Measurements from ENCODE around the gene TBC1D22A.

Gene TBC1D22A

DNA sequence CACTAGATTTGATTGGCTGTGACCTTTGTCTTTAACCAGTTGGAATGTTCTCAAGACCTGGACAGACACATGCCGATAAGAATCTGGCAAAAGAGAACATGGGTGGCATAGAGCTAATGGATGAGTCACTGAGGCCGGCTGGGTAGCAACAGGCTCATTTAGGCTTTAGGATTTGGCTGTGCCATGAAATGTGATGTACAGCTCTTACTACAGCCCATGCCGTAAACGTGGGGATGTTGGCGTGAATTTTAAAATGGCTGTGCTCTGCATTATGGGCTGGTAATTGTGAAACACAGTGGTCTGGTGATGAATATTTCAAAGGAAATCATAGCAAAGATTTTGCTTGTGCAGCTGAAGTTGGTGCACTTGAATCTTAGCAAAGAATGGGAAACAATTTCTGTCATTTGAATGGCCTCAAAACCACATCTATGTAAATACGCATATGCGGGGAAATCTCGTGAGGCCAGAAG, 332.4 kb downstream of the TBC1D22A start:
- FAIRE-seq = no peak
- DNase-seq (ENCODE audit: insufficient read length, low spot score) = no peak
- no peak for TF ChIP-seq POLR2A (IDR thresholded peaks at IDR 0.05; ENCODE audit: low read depth, low read length)

DNA sequence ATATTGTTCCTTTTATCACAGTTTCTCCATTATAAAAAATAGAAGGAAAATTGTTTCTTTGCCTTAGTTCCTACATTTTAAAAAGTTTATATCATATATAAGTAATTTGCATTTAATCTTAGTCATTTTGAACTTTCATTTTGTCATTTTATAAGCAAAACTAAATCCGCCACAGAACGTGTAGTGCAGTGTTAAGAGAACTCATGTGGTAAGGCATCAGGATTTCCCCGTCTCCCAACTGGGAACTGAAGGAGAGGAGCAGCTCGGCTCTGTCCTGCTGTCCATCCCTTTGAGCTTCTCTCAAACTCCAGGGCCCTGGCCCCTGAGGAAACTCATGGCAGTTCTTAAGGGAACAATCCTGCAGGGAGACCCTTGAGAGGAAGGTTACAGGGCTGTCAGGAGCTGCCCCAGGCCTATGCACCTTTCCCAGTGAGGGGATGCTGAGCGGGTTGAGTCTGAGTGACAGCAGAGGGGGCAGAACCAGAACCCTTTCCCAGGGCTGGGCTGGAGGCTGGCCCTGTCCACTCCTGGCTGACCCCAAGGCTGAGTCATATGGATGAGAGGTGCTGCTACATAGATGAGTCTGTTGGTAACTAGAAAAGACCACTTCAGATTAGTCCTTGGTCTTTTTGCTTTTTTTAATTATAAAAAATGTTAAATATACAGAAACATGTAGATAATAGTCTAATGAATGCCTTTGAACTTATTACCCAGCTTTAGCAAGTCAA, 333.1 kb downstream of the TBC1D22A start:
- DNase-seq (ENCODE audit: insufficient read length, low spot score) (no peak), FAIRE-seq (no peak)
- no peak for TF ChIP-seq POLR2A (IDR thresholded peaks at IDR 0.05; ENCODE audit: low read depth, low read length)

DNA sequence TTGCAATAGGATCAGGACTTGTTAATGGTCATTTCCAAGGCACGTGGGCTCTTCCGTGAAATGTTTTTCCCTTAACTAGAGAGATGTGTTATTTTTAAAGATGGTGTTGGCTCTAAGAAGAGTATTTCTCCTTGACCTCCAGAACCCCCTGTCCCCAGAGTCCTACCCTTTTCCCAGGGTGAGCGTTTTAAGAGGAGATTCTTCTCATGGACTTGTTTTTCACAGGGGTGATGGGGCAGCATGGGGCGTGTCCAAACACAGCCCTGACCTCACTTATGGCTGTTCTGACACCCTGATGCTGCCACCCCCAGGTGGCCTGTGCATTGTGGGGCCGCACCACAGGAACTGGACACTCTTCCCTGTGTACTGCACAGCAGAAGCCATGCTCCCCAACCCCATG, 335.7 kb downstream of the TBC1D22A start:
- DNase-seq (ENCODE audit: insufficient read length, low spot score) (no peak), FAIRE-seq (no peak)
- TF ChIP-seq POLR2A (IDR thresholded peaks at IDR 0.05; ENCODE audit: low read depth, low read length) = no peak

DNA sequence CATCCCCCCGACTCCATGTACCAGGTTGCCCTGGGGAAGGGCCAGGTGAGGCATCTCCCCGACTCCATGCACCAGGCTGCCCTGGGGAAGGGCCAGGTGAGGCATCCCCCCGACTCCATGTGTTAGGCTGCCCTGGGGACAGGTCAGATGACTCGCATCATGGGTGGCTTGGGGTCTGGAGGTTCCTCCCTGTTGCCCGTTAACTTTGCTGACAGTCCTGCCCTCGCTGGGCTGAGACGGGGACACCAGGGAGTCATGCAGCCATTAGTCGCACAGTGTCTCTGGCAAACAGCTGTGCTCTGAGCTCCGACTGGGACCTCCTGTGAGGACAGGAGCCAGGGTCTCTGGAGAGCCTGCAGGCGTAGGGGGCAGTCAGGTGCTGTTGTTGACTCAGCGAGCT, 336.1 kb downstream of the TBC1D22A start:
- no peak for TF ChIP-seq POLR2A (IDR thresholded peaks at IDR 0.05; ENCODE audit: low read depth, low read length)
- FAIRE-seq (no peak), DNase-seq (ENCODE audit: insufficient read length, low spot score) (no peak)

GRCh38 chr22:47100019-47100418, 337.6 kb downstream of the TBC1D22A start:
- no peak for TF ChIP-seq POLR2A (IDR thresholded peaks at IDR 0.05; ENCODE audit: low read depth, low read length)
- DNase-seq (ENCODE audit: insufficient read length, low spot score) (no peak), FAIRE-seq (no peak)

DNA sequence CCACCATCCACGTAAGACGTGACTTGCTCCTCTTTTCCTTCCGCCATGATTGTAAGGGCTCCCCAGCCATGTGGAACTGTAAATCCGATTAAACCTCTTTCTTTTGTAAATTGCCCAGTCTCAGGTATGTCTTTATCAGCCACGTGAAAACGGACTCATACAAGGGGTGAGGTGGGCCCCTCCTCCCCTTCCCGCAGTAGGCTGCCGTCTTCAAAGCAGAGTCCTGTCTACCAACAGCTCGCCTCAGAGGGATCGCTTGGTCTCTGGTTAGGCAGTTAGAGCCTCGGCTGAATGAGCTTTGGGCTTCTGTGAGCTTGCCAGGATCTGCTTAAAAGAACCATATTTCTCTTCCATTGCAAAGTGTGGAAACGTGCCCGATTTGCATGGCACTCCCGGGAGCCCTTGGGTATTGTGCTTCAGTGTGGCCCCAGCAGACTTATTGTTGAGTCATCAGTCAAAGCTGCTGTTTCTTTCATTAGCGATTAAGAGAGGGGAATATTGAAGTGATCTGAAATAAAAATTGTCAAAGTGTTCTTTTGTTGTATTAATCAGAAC, 338.3 kb downstream of the TBC1D22A start:
- FAIRE-seq (no peak), DNase-seq (ENCODE audit: insufficient read length, low spot score) (no peak)
- no peak for TF ChIP-seq POLR2A (IDR thresholded peaks at IDR 0.05; ENCODE audit: low read depth, low read length)

- TF ChIP-seq POLR2A (IDR thresholded peaks at IDR 0.05; ENCODE audit: low read depth, low read length) = no peak
- FAIRE-seq (no peak), DNase-seq (ENCODE audit: insufficient read length, low spot score) (no peak)
Measured at GRCh38 chr22:47101321-47101885, 339.0 kb downstream of the TBC1D22A start.

DNA sequence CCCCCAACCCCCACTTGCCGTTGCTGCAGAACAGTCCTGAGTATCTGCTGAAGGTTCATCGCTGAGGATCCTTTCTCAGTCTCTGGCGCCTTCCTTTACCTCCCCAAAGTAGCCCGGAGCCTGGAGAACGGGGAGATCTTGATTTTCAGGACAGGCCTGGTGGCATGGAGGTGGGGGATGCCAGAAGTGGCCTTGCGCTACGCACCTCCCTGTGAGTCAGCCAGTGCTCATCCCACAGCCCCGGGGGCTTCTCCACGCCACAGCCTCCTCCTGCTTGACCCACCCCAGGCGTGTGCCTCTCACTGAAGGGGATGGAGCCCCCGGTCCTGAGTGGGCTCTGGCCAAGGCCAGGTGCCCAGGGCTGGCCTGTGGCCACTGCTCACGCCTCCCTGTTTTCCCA, 339.6 kb downstream of the TBC1D22A start:
- DNase-seq (ENCODE audit: insufficient read length, low spot score) (no peak), FAIRE-seq (no peak)
- no peak for TF ChIP-seq POLR2A (IDR thresholded peaks at IDR 0.05; ENCODE audit: low read depth, low read length)

DNA sequence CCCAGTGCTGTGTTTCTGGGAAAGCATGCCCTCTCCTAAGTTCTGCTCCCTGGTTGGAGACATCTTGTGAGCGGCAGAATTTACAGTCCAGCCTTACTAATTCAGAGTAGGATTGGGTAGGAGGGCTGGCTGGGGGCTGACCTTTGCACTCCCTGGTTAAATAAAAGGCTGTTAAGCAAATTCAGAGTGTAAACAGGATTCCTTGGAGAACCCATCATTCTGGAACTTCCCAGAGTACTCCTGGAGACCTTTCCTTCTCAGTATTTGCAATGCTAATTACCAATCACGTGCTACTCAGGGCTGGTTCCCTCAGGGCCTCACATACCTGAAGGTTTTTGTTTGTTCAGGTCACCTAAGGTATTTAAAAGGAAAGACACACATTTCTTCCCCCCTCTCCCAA, 340.2 kb downstream of the TBC1D22A start:
- TF ChIP-seq POLR2A (IDR thresholded peaks at IDR 0.05; ENCODE audit: low read depth, low read length) = no peak
- FAIRE-seq = no peak
- DNase-seq (ENCODE audit: insufficient read length, low spot score) = no peak

DNA sequence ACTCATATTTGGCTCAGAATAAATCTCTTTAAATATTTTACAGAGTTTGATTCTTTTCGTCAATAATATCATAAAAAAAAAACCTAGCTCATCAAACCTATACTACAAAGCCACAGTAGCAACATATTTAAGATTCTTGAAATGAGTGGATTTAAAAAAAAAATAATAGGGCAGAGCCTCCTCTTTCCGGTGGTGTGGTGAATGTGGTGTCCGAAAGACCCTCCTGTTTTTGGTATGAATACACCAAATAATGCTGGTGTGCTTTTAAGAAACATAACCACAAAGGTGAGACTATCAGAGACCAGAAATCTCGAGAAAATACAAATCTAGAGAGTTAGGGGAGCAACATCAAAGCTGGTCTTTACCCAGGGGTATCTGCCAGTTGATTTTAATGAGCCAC, 342.6 kb downstream of the TBC1D22A start:
- no peak for DNase-seq (ENCODE audit: insufficient read length, low spot score)
- no peak for FAIRE-seq
- no peak for TF ChIP-seq POLR2A (IDR thresholded peaks at IDR 0.05; ENCODE audit: low read depth, low read length)

GRCh38 chr22:47106806-47107205, 344.4 kb downstream of the TBC1D22A start:
- TF ChIP-seq POLR2A (IDR thresholded peaks at IDR 0.05; ENCODE audit: low read depth, low read length) = no peak
- DNase-seq (ENCODE audit: insufficient read length, low spot score) = no peak
- FAIRE-seq = no peak

DNA sequence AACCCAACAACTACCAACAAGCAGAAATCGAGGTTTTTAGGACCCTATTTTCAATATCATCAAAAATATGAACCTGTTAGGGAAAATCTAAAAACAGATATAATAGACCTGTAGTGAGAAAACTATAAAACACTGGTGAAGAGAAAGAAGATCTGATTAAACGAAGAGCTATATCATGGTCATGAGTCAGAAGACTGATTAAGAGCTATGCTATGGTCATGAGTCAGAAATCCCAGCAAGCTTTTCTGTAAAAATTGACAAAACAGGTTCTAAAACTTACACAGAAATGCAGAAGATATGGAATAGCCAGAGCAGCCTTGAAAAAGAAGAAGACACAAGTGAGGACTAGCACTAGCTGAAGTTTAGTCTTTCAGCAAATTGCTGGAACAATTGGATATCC, 345.0 kb downstream of the TBC1D22A start:
- no peak for TF ChIP-seq POLR2A (IDR thresholded peaks at IDR 0.05; ENCODE audit: low read depth, low read length)
- FAIRE-seq (peak; percentile 89), DNase-seq (ENCODE audit: insufficient read length, low spot score) (peak; percentile 32)

DNA sequence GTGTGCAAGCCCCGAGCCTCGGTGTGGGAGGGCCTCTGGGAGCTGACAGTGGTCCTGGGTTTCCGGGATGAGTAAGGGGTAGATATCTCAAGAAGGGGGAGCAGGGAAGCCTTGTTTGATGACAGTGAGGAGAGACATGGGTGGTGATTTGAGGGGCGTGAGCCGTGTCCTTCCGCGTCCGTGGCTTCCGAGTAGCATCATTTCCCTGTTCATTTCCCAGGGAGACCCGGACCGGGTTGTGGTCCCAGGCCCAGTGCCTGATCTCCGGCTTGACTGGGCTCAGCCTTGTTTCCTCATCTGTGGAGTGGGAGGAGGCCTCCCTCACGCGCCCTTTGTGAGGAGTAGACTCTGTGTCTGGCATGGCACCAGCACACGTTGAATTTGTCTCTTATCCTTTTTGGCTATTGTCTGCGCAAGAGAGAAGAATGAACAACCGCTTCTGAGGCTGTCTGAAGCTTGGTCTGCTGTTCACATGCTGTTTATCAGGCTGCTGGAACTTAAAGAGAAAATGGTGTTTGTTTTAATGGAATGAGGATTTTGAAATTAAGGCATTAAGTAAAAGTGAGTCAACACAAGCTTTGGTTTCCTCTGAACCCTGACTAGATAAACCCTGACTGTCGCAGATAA, 348.5 kb downstream of the TBC1D22A start:
- DNase-seq (ENCODE audit: insufficient read length, low spot score) = no peak
- no peak for FAIRE-seq
- TF ChIP-seq POLR2A (IDR thresholded peaks at IDR 0.05; ENCODE audit: low read depth, low read length) = no peak

Measured in H54 (cell line).